ENCODE measurements around the gene DCAF11.

DNA sequence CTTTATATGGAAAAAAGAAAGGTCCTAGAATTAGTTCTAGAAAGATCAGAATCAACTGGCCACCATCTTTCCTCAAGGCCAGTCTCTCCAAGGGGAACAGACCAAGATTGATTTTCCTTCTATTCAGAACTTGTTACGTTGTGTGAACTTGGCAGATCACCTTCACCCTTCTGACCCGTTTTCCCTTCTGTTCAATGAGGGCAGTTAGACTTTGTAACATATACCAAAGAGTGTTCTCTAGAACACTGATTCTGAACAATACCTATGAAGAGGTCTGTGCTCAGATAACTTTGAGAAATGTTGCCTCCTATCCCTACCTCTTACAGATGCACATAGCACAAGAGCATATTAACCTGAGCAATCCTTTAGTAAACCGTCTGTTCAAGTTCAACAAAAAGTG is 31.1 kb upstream of the DCAF11 start:
- TF ChIP-seq, protein P1, sequence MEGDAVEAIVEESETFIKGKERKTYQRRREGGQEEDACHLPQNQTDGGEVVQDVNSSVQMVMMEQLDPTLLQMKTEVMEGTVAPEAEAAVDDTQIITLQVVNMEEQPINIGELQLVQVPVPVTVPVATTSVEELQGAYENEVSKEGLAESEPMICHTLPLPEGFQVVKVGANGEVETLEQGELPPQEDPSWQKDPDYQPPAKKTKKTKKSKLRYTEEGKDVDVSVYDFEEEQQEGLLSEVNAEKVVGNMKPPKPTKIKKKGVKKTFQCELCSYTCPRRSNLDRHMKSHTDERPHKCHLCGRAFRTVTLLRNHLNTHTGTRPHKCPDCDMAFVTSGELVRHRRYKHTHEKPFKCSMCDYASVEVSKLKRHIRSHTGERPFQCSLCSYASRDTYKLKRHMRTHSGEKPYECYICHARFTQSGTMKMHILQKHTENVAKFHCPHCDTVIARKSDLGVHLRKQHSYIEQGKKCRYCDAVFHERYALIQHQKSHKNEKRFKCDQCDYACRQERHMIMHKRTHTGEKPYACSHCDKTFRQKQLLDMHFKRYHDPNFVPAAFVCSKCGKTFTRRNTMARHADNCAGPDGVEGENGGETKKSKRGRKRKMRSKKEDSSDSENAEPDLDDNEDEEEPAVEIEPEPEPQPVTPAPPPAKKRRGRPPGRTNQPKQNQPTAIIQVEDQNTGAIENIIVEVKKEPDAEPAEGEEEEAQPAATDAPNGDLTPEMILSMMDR (conservative IDR thresholded peaks at IDR 0.05): no peak
- TF ChIP-seq EZH2 (IDR thresholded peaks at IDR 0.05; ENCODE audit: low read depth): no peak

All from PC-9 (cell line).